Activated CD4-positive, CD25-positive, alpha-beta regulatory T cell treated with anti-CD3 and anti-CD28 coated beads, Interleukin-2, amount 50 U/mL, for 16 hours (primary cell): ENCODE measurements around the gene ATXN2L.
"Not testable (repeated sequence)": the region's sequence is repeated elsewhere in the genome, so short reads cannot be mapped to it uniquely, and the experiment has no call there.

Experiments
- DNase-seq: peaks from one replicate; pipeline ENCODE4 v3.0.0-alpha.2; 2020; ENCODE audit warnings: low read depth, low spot score

The ATXN2L gene

DNA sequence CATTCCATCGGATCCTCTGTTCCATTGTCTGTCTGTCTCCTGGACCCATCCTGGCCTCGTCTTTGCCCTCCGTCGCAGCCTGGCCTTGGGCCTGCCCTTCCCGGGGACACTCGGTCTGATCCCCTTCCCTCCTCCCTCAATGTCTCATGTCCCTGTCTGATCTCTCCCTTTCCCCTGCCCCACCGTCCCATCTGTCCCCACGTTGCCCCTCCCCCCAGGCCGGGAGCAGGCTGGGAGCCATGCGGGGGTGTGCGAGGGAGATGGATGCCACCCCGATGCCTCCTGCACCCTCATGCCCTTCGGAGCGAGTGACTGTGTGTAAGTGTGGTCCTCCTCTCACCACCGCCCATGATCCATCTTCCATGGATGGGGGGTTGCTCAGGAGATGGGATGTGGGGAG lies 50.2 kb downstream of the ATXN2L start:
- no peak for DNase-seq

- DNase-seq: peak; percentile 25
Measured at GRCh38 chr16:28873543-28874201, 50.9 kb downstream of the ATXN2L start.

- no peak for DNase-seq
Measured at GRCh38 chr16:28874406-28874805, 51.6 kb downstream of the ATXN2L start.

- no peak for DNase-seq
Measured at GRCh38 chr16:28875134-28876018, 52.6 kb downstream of the ATXN2L start.

GRCh38 chr16:28876019-28876659 lies 53.3 kb downstream of the ATXN2L start:
- no peak for DNase-seq

- no peak for DNase-seq
Measured at GRCh38 chr16:28876973-28877654, 54.3 kb downstream of the ATXN2L start.

DNA sequence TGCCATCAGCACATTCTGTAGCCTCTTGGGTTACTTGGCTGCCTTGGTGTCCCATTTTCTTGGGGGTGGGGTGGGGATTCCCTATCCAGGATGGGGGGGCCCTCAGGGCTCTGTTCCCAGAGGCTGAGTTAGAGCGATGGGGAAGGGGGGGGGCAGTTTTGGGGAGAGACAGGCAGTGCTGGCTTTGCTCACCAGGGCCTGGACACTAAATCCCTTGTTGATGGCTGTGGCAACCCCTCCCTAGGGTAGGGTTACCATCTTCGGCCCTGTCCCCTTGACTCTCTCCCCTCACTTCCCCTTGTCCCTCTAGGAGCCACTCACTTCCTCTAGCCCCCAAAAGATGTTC lies 54.8 kb downstream of the ATXN2L start:
- no peak for DNase-seq

DNA sequence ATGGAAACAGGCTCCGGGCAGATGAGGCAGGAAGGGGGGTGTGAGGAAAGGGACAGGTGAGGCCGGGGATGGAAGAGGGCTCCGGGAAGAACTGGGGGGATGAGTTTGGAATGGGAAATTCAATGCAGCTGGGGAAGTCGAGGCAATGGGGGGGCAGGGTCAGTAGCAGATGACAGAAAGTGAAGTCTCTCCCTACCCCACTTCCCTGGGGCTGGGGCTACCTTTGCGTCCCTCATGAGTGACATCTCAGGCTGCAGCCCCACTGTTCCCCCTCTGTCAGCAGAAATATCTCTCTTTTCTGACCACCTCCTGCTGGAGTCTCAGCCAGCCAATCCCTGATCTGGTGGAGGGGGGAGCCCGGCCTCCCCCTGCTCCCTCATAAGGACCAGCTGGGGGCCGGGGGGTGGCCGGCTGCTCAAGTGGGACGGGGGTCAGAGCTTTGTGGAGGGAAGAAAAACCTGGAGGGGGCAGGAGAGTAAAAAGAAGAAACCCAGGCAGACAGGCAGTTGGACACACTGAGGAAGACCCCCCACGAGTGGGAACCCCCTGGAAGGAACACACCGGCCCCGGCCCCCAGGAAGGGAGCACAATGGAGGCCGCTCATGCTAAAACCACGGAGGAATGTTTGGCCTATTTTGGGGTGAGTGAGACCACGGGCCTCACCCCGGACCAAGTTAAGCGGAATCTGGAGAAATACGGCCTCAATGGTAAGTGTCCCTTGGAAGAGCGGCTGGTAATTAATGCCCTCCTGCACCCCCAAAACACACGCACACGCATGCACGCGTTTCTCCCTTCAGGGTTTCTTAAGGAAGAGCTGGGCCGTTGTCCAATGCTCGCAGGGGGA lies 55.5 kb downstream of the ATXN2L start, which contains the start of gene ATP2A1:
Gene ATP2A1, plus strand, starts transcription at position 406 of the 844 bp plus-strand sequence. Its CDS starts 184 bp downstream, at position 590.
- DNase-seq: no peak

DNA sequence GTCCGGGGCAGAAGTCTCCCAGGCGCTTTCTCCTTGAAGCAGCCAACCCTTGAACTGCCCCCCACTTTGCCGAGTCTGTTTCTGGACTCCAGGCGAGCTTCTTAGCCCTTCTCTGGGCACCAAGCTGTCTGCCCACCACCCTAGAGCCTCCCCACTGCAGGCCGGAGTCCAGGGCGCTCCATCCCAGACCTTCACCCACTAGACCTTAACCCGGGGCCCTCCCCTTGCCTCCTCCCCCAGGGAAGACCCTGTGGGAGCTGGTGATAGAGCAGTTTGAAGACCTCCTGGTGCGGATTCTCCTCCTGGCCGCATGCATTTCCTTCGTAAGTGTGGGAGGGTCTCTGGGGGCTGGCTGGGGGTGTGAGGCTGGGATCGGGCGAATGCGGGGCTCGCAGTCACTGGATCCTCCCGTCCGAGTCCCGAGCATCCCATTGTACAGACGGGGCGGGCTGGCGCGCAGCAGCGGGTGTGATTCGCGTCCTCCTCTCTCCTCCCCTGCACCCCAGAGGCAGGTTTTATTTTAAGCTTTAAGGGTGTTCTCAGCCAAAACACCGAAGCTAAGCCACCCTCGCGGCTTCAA lies 56.6 kb downstream of the ATXN2L start:
- DNase-seq: no peak

- peak; percentile 84 for DNase-seq
Measured at GRCh38 chr16:28879841-28880588, 57.2 kb downstream of the ATXN2L start.

- DNase-seq: no peak
Measured at GRCh38 chr16:28880589-28880915, 57.8 kb downstream of the ATXN2L start.

- DNase-seq: no peak
Measured at GRCh38 chr16:28880955-28881354, 58.2 kb downstream of the ATXN2L start.

GRCh38 chr16:28881565-28881964 lies 58.8 kb downstream of the ATXN2L start:
- DNase-seq: not testable (repeated sequence)

DNA sequence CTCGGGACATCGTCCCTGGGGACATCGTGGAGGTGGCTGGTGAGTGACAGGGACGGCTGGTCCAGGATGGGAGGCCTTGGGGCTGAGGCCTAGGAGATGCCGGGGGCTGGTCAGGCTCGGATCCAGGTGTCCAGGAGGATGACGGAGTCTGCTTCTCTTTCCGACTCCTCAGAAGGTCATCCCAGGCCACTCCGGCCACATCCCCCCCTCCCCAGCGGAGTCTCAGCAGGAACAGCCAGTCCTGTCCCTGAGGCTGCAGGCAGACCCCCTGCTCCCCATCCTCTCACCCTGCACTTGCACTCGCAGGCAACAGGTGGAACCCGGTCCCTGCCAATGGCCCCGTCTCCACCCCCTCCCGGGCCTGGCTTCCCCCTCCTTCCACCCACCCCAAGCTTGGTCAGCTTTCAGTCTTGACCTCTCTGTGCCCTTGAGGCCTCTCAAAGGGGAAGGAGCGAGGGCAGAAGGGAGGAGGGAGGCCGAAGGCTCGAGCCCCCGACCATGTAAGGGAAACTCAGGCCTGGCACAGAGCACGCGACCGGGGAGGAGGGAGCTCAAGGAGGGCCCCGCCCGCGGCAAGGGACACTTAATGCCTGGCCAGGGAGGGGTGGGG lies 59.9 kb downstream of the ATXN2L start:
- no peak for DNase-seq

GRCh38 chr16:28883221-28883996 lies 60.6 kb downstream of the ATXN2L start:
- DNase-seq: no peak

GRCh38 chr16:28884045-28884444 lies 61.2 kb downstream of the ATXN2L start:
- no peak for DNase-seq
